Omental fat pad (tissue), 4 donors: ENCODE data around the gene TTC22. TPM values are rescaled to one million over a fixed set of nuclear protein-coding genes. Genes with fewer than 3 reads are reported as not detected.
A peak's percentile ranks its signal among the peaks of the same experiment; 100 is the strongest.

Experiments used
- ATAC-seq: fragments of 150-250 bp; one replicate; pipeline ENCODE4 v1.9.1; 2016; ENCODE audit warnings: mild to moderate bottlenecking, moderate library complexity; ENCODE audit not compliant: low FRiP score
- DNase-seq: peaks from one replicate; pipeline ENCODE4 v3.0.0-alpha.2; 2019; ENCODE audit warnings: low spot score
- CTCF ChIP-seq, 3 donors: fragments of 450-650 bp; IDR thresholded peaks; one replicate each; pipeline ENCODE4 v1.5.1; 2016 to 2017; ENCODE audit warnings: antibody characterized with exemption in 3 of 3, mild to moderate bottlenecking in 3 of 3, moderate library complexity in 2 of 3
- total RNA-seq, 4 donors: library from RNA; depleted of rRNA; stranded (reverse); fragments of >200 nt; gene quantifications; one replicate each; pipeline ENCODE4 v1.1.0, GENCODE V29; 2016

The TTC22 gene
- total RNA-seq, 4 donors from 2014 or later = 0.88 to 1.7 (median 1.1) TPM; not detected in 1

- TF ChIP-seq CTCF (IDR thresholded peaks at IDR 0.05) = no peak
- peak; percentile 100 for ATAC-seq
- DNase-seq = peak; percentile 92
Observed at GRCh38 chr1:54764133-54764921, 36.8 kb downstream of the TTC22 start, which contains the start of gene PARS2. Gene PARS2, minus strand, starts transcription at chr1:54764523. Its CDS starts 5,362 bp downstream, at chr1:54759161.

GRCh38 chr1:54763816-54764132 lies 37.3 kb downstream of the TTC22 start:
- DNase-seq (no peak), ATAC-seq (no peak)
- TF ChIP-seq CTCF (IDR thresholded peaks at IDR 0.05) = no peak

GRCh38 chr1:54758678-54759348 lies 42.3 kb downstream of the TTC22 start:
- no peak for TF ChIP-seq CTCF (IDR thresholded peaks at IDR 0.05)
- ATAC-seq = no peak

GRCh38 chr1:54757833-54758232 lies 43.3 kb downstream of the TTC22 start:
- ATAC-seq = no peak
- no peak for DNase-seq
- TF ChIP-seq CTCF (IDR thresholded peaks at IDR 0.05) = no peak

More at GRCh38 chr1:54758678-54759348, 42.3 kb downstream of the TTC22 start:
- no peak for DNase-seq

GRCh38 chr1:54754486-54755285 lies 46.4 kb downstream of the TTC22 start:
- no peak for ATAC-seq
- no peak for TF ChIP-seq CTCF (IDR thresholded peaks at IDR 0.05)
- no peak for DNase-seq

- DNase-seq (no peak), ATAC-seq (no peak)
- no peak for TF ChIP-seq CTCF (IDR thresholded peaks at IDR 0.05)
Observed at GRCh38 chr1:54754045-54754444, 47.1 kb downstream of the TTC22 start.
